Stimulated activated CD4-positive, alpha-beta T cell treated with anti-CD3 and anti-CD28 coated beads, Interleukin-1b, Interleukin-23, amount 100 ng/mL, for 1 hour (primary cell): ENCODE measurements around the gene SCUBE1.

Source experiments
- DNase-seq, 2 donors: peaks; one replicate each; pipeline ENCODE4 v3.0.0-alpha.2; 2020; ENCODE audit warnings: low read depth in 2 of 2

The SCUBE1 gene

DNA sequence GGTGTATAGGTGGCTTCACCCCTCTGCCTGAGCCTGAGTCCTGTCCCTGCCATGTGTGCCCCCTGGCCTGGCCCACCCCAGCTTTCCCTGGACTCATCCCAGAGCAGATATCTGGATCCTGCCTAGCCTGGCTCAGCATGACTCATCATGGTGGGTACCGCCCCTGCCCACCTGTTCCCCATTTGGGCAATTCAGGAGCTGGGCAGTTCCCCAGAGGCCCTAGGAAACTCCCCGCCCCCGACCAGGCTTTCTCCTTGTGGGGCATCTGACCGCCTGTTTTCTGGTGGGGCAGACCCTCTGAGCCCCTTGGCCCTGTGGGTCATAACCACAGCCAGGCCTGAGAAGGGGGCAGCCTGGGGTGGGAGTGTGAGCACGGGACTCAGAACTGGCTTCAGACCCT lies 187.4 kb downstream of the SCUBE1 start:
- DNase-seq = no peak

DNA sequence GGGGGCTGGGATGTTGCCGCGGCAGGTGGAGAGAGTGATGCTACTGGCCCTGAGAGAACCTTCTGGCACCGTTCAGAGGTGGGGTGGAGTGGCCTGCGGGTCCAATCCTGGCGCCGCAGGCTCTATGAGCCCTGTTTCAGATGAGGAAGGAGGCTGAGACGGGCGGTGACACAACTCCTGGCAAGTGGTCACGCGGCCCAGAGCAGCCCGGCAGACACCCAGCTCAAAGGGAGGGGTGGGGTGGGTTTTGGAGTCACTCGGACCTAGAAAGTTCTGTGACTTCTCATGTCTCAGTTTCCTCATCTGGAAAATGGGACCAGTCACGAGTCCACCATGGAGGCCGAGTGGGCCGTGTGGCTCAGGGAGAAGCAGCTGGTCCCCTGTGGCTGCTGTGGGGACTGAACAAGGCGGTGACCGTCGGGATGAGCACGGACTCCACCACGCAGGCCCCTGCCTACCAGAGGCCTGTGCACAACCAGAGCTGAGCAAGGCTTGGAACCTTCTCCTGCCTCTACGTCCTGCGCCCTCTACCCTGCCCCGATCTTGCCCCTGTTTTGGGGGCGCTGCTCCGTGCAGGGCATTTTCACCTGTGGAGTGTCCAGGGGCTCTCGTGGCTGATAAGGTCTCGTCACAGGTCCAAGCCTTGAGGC lies 188.2 kb downstream of the SCUBE1 start:
- DNase-seq = no peak

DNA sequence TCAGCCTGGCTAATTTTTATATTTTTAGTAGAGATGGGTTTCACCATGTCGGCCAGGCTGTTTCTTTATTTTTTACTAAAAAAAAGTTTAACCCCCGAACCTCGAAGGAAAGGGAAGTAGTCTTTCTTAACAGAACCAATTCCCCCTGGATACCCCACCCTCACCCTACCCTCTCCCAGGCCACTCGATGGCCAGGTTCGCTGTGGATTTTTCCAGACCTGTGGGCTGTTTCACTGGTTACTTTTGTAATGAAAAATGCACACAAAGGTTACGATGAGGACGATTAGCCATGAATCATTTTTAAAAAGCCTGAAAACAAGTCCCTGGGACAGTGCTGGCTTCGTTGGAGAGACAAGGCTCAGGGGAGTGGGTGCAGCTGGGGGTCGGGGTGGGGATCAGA lies 189.3 kb downstream of the SCUBE1 start:
- DNase-seq = no peak

DNA sequence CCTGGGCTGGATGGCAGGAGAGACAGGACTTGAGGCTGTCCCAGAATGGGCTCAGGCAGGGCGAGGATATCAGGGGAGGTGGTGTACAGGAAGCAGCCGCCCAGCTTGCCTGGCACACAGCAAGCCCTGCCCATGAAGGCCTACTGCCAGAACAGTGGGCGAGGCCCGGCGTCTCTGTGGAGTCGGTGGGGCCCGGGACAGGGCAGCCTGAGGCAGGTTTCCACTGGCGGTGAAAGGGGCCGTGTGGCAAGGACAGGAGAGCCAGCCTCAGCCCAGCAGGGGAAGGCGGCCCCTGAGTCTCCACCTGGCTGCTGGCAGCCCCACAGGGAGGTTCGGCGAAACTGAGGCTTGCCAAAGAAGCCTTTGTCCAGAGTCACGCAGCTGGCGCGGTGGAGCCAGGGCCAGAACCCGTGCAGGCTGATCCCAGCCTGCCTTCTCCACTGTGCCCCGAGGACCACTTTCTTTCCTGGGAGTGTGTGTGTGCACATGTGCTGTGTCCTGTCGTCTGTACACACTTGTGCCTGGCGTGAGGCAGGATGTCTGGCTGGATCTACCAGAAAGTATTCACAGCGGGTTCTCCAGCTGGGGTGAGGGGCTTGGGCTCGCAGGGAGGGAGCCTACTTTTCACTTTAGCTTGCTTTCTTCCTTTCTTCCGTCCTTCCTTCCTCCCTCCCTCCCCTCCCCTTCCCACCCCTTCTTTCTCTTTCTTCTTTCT lies 190.7 kb downstream of the SCUBE1 start:
- peak in 1 of 2 donors; percentile 29 for DNase-seq

DNA sequence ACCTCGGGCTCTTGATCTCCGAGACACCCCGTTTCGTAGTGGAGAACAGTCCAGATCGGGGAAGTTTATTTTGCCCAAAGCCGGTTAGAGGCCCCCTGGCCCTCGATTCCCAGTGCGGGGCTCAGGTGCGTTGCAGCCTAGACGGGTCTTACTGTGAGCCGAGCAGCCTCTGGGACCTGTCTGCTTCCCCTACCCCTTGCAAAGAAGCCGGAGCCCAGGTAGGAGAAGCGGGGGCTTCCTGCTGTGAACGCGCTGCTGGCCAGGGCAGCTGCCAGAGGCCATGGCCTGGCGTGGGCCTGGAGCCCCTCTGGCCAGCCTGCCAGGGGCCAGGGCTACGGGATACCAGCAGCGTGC lies 191.2 kb downstream of the SCUBE1 start:
- no peak for DNase-seq

DNA sequence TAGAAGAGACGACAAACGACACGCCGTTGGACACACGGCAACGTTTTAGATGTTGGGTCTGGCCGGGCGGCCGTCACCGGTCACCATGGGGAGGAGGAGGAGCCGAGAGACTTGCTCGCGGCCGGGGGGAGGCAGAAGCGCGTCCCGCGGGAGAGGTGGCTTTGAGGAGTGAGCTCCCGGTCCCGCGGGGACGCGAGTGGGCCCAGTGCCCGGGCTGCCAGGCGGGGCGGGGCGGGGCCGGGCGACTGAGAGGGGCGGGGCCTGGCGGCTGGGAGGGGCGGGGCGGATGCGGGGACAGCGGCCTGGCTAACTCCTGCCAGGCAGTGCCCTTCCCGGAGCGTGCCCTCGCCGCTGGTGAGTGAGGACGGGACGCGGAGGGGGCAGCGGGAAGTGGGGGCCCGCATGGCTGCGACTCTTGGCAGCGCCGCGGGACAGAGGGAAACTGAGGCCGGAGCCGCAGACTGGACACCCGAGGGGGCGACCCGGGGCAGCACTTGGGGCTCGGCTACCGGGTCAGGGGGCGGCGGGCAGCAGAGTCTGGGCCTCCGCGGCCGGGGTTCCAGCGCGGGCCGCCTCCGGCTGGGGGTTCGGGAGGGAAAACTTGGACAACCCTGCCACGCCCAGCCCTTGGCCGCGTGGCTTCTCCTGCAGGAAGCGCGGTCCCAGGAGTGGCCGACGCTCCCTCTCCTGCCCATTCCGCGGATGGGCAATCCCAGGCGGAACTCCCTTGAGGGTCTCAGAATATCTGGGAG lies 191.7 kb downstream of the SCUBE1 start, which contains the start of gene TSPO:
TSS of gene TSPO (plus strand) at position 309 of the 752 bp plus-strand sequence. CDS start 7,680 bp downstream, outside the sequence.
- peak; percentile 23 to 37 for DNase-seq

DNA sequence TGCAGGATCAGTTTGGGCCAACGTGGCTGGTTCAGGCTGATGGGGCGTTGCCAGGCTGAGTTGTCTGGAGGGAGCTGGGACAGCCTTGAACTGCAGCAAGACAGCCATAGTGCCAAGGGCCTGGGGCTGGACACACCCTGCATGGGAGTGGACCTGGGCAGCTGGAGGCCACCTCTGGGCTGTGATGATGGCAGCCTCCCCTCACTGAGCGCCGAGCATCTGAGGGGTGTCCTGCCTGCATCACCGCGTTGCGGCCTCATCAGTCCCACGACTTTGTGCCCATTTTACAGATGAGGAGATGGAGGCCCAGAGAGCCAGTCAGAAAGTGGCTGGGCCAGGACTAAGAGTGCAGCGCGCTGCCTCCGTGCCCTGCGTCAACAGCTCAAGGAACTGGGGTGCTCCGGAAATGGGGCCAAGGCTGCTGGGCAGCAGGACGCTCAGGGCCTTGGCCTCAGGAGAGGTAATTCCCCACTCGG lies 192.4 kb downstream of the SCUBE1 start:
- no peak for DNase-seq

DNA sequence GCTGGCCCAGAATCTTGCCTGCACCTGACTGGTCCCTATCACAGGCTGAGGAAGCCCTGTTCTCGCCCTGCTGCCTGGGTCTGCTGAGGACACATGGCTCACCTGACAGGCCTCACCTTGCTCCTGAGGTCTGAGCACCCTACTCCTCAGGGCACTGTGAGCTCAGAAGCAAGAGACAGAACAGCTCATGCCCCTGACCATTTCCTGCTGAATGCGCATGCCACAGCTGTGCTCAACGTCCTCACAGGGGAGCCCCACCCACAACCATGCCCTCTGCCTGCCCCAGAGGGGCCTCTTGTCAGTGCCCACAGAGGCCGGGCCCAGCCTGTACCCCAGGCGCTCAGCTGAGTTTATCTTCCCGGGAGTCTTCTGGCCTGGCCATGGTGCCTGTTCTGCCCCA lies 194.6 kb downstream of the SCUBE1 start:
- no peak for DNase-seq

DNA sequence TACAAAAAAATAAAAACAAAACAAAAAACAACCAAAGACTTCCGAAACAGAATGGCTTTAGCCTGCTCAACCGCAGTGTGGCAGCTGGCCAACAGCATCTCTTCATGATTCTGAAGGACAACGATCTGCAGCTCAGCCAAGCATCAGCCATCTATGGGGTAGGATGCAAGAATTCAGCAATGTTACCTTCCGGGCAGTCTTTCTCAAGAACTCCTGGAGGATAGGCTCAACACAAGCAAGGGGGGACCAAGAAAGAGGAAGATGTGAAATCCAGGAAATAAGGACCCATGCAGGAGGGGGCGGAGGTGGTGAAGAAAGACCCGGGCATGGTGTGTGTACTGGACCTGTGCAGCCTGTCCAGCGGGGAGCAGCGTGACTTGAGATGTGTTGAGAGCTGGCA lies 195.4 kb downstream of the SCUBE1 start:
- DNase-seq = no peak
